Uterus (tissue), 2 donors: ENCODE measurements around the gene PRDM2.

Source experiments
- POLR2A ChIP-seq, 2 donors: fragments of 450-650 bp; IDR thresholded peaks; one replicate each; pipeline ENCODE4 v1.6.1; 2016; ENCODE audit warnings: antibody characterized with exemption in 2 of 2, mild to moderate bottlenecking in 1 of 2, moderate library complexity in 1 of 2
- TF ChIP-seq, protein P1 (sequence below), 4 experiments: fragments of 200-600 bp in 2 of 4; fragments of 450-650 bp in 2 of 4; sonication (generic) in 2 of 4; IDR thresholded peaks; one replicate each; pipeline ENCODE4 v1.5.1; 2016 to 2019; ENCODE audit warnings: antibody characterized with exemption in 4 of 4, mild to moderate bottlenecking in 2 of 4, moderate library complexity in 1 of 4

GRCh38 chr1:13836136-13836535 lies 136.1 kb downstream of the PRDM2 start:
- TF ChIP-seq, protein P1, sequence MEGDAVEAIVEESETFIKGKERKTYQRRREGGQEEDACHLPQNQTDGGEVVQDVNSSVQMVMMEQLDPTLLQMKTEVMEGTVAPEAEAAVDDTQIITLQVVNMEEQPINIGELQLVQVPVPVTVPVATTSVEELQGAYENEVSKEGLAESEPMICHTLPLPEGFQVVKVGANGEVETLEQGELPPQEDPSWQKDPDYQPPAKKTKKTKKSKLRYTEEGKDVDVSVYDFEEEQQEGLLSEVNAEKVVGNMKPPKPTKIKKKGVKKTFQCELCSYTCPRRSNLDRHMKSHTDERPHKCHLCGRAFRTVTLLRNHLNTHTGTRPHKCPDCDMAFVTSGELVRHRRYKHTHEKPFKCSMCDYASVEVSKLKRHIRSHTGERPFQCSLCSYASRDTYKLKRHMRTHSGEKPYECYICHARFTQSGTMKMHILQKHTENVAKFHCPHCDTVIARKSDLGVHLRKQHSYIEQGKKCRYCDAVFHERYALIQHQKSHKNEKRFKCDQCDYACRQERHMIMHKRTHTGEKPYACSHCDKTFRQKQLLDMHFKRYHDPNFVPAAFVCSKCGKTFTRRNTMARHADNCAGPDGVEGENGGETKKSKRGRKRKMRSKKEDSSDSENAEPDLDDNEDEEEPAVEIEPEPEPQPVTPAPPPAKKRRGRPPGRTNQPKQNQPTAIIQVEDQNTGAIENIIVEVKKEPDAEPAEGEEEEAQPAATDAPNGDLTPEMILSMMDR (IDR thresholded peaks at IDR 0.05), result no peak
- no peak for TF ChIP-seq POLR2A (IDR thresholded peaks at IDR 0.05)
